Endometrium (tissue), 2 donors: ENCODE data around the gene OR2M2.

ENCODE experiments used
- FAIRE-seq: peaks from 2 replicates; lab custom pipeline; 2012; peaks lifted over from hg19 to GRCh38; lab: Jason Lieb, UNC
- donor health status: control.
- donor health status: control.

The OR2M2 gene

GRCh38 chr1:248174521-248174920, at the start of gene OR2M2:
TSS of gene OR2M2 (plus strand) at chr1:248174821. CDS start at chr1:248179986, 5,165 bp downstream.
- no peak for FAIRE-seq

GRCh38 chr1:248127653-248128052, 47.0 kb upstream of the OR2M2 start:
- FAIRE-seq: no peak

GRCh38 chr1:248136811-248137210, 37.8 kb upstream of the OR2M2 start:
- no peak for FAIRE-seq

- no peak for FAIRE-seq
Observed at GRCh38 chr1:248140846-248141245, 33.8 kb upstream of the OR2M2 start.

GRCh38 chr1:248143311-248143710, 31.3 kb upstream of the OR2M2 start:
- FAIRE-seq: no peak

GRCh38 chr1:248144513-248145198, 30.0 kb upstream of the OR2M2 start, which contains the start of gene OR2M5:
TSS of gene OR2M5 (plus strand) at chr1:248145148. CDS start at chr1:248145148, 0 bp downstream.
- FAIRE-seq: no peak

GRCh38 chr1:248152056-248152827, 22.4 kb upstream of the OR2M2 start:
- FAIRE-seq: no peak

- FAIRE-seq: no peak
Observed at GRCh38 chr1:248155927-248156326, 18.7 kb upstream of the OR2M2 start.

GRCh38 chr1:248158758-248159157, 15.9 kb upstream of the OR2M2 start:
- FAIRE-seq: no peak

- no peak for FAIRE-seq
Observed at GRCh38 chr1:248164031-248164430, 10.6 kb upstream of the OR2M2 start.

GRCh38 chr1:248165186-248165585, 9.4 kb upstream of the OR2M2 start:
- no peak for FAIRE-seq

GRCh38 chr1:248183996-248184395, 9.4 kb downstream of the OR2M2 start:
- no peak for FAIRE-seq

- no peak for FAIRE-seq
Observed at GRCh38 chr1:248187363-248187762, 12.7 kb downstream of the OR2M2 start.

- FAIRE-seq: no peak
Observed at GRCh38 chr1:248189026-248189425, 14.4 kb downstream of the OR2M2 start.

- FAIRE-seq: no peak
Observed at GRCh38 chr1:248194117-248194516, 19.5 kb downstream of the OR2M2 start.

GRCh38 chr1:248196965-248197364, 22.3 kb downstream of the OR2M2 start, which contains the start of gene OR2M3:
TSS of gene OR2M3 (plus strand) at chr1:248197265. CDS start at chr1:248203068, 5,803 bp downstream.
- no peak for FAIRE-seq

GRCh38 chr1:248215880-248216279, 41.3 kb downstream of the OR2M2 start:
- FAIRE-seq: no peak

- no peak for FAIRE-seq
Observed at GRCh38 chr1:248225537-248225936, 50.9 kb downstream of the OR2M2 start.

- no peak for FAIRE-seq
Observed at GRCh38 chr1:248229360-248229908, 54.8 kb downstream of the OR2M2 start.
